ENCODE results near the gene C20orf144.

- no peak for TF ChIP-seq CTCF (IDR thresholded peaks at IDR 0.05)
- TF ChIP-seq POLR2A (IDR thresholded peaks at IDR 0.05), result no peak
Measured at GRCh38 chr20:33688938-33689424, 26.9 kb downstream of the C20orf144 start.
